SK-N-MC (cell line): ENCODE data around the gene REC8.
"Not testable (repeated sequence)": the region's sequence is repeated elsewhere in the genome, so short reads cannot be mapped to it uniquely, and the experiment has no call there.

Experiments
- EZH2 ChIP-seq: fragments of 200-600 bp; sonication (generic); IDR thresholded peaks from one replicate; pipeline ENCODE4 v1.6.1; 2017; ENCODE audit warnings: antibody characterized with exemption
- FOXP2 ChIP-seq: optimal IDR thresholded peaks from 2 replicates; pipeline ENCODE3; 2011; ENCODE audit warnings: mild to moderate bottlenecking, moderate library complexity; ENCODE audit not compliant: insufficient read depth; ENCODE audit errors: extremely low read length, control extremely low read depth
- POLR2AphosphoS5 ChIP-seq: IDR thresholded peaks from 2 replicates; pipeline ENCODE4 v1.6.1; 2012; ENCODE audit warnings: mild to moderate bottlenecking, low read depth, low read length, borderline replicate concordance

DNA sequence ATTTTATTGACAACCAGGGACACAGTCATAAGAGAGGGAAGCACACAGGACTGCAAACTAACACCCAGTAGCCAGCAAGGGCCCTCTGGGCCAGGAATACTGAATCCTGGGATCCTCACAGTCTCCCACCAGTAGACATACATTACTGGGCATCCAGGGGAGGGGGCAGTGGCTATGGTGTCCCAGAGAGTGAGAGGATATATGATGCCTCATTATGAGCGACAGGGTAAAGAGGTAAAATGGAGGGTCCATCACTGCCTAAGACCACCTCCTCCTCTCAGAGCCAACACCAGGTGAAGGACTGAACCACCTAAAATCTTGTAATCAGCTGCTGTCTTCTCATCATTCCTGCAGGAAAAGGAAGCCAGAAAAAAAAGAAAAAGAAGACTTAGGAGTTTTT, 45.0 kb downstream of the REC8 start:
- not testable (repeated sequence) for TF ChIP-seq POLR2AphosphoS5, EZH2, FOXP2
